Frontal cortex (tissue), 4 donors: ENCODE measurements around the gene APRT. TPM values are rescaled to one million over a fixed set of nuclear protein-coding genes. Genes with fewer than 3 reads are reported as not detected.
A peak's percentile ranks its signal among the peaks of the same experiment; 100 is the strongest.

Experiments used
- DNase-seq, 2 donors: peaks; one replicate each; pipeline ENCODE4 v3.0.0; 2012; ENCODE audit warnings: low spot score in 2 of 2
- FAIRE-seq: peaks from 2 replicates; lab custom pipeline; 2012; peaks lifted over from hg19 to GRCh38; lab: Jason Lieb, UNC
- total RNA-seq: library from RNA; depleted of rRNA; stranded (reverse); fragments of >200 nt; gene quantifications from one replicate; pipeline ENCODE4 v1.2.3, GENCODE V29; 2014
- donor health status: control.
- donor health status: control.
- donor health status: control.

APRT gene
- total RNA-seq, 1 donor from 2014 or later = 15.9 TPM

- no peak for FAIRE-seq
- DNase-seq = no peak
Measured at GRCh38 chr16:88810166-88810911, 1.4 kb downstream of the APRT start.

- FAIRE-seq (no peak), DNase-seq (no peak)
Measured at GRCh38 chr16:88809676-88810165, 2.0 kb downstream of the APRT start.

- DNase-seq (no peak), FAIRE-seq (no peak)
Measured at GRCh38 chr16:88809068-88809675, 2.6 kb downstream of the APRT start.

GRCh38 chr16:88807626-88808453 lies 3.9 kb downstream of the APRT start:
- DNase-seq (no peak), FAIRE-seq (no peak)

GRCh38 chr16:88807142-88807625 lies 4.5 kb downstream of the APRT start:
- DNase-seq (no peak), FAIRE-seq (no peak)

- FAIRE-seq (no peak), DNase-seq (no peak)
Measured at GRCh38 chr16:88806491-88807111, 5.1 kb downstream of the APRT start.

- FAIRE-seq (no peak), DNase-seq (no peak)
Measured at GRCh38 chr16:88805887-88806393, 5.8 kb downstream of the APRT start.

GRCh38 chr16:88805340-88805715 lies 6.4 kb downstream of the APRT start:
- DNase-seq (no peak), FAIRE-seq (no peak)

GRCh38 chr16:88804552-88805339 lies 7.0 kb downstream of the APRT start:
- FAIRE-seq (no peak), DNase-seq (no peak)

GRCh38 chr16:88804173-88804551 lies 7.6 kb downstream of the APRT start:
- FAIRE-seq = no peak
- no peak for DNase-seq

GRCh38 chr16:88803264-88803987 lies 8.3 kb downstream of the APRT start, which contains the start of gene CDT1:
CDT1 (plus strand) TSS chr16:88803789; CDS start chr16:88803832, 43 bp downstream.
- FAIRE-seq (no peak), DNase-seq (peak; percentile 100)

- DNase-seq (no peak), FAIRE-seq (no peak)
Measured at GRCh38 chr16:88800277-88800592, 11.5 kb downstream of the APRT start.

GRCh38 chr16:88799569-88800276 lies 12.0 kb downstream of the APRT start:
- no peak for FAIRE-seq
- DNase-seq = no peak

GRCh38 chr16:88798772-88799455 lies 12.8 kb downstream of the APRT start:
- FAIRE-seq (no peak), DNase-seq (no peak)

GRCh38 chr16:88798073-88798472 lies 13.7 kb downstream of the APRT start:
- no peak for DNase-seq
- no peak for FAIRE-seq

- FAIRE-seq = no peak
- no peak for DNase-seq
Measured at GRCh38 chr16:88796278-88796677, 15.4 kb downstream of the APRT start.

- FAIRE-seq (no peak), DNase-seq (no peak)
Measured at GRCh38 chr16:88793251-88793954, 18.3 kb downstream of the APRT start.
